ENCODE results near the gene KLHDC3. TPM values are rescaled to one million over a fixed set of nuclear protein-coding genes. Genes with fewer than 3 reads are reported as not detected.

Gene KLHDC3
- total RNA-seq, 4 donors from 2014 or later: 49.3 to 86.1 (median 63.1) TPM

GRCh38 chr6:43043310-43043709, 29.3 kb downstream of the KLHDC3 start:
- H3K27me3 ChIP-seq: no peaks in the 10 kb centered on the region
- DNase-seq (ENCODE audit: low spot score in 2 of 2): no peak
- WGBS: 94% methylated on average over 9 of the region's 9 CpGs
- no peaks in the 10 kb centered on the region for H3K4me1 ChIP-seq
- no peak overlapping the region for H3K27ac ChIP-seq
- H3K36me3 ChIP-seq: peaks cover 83% of the 10 kb centered on the region
- no peaks in the 10 kb centered on the region for H3K9me3 ChIP-seq
- no peak overlapping the region for H3K4me3 ChIP-seq
- TF ChIP-seq CTCF (IDR thresholded peaks at IDR 0.05) (no peak), EP300 (IDR thresholded peaks at IDR 0.05) (no peak), POLR2AphosphoS5 (IDR thresholded peaks at IDR 0.05) (no peak), POLR2A (IDR thresholded peaks at IDR 0.05) (no peak)

GRCh38 chr6:43045371-43045930, 31.4 kb downstream of the KLHDC3 start:
- no peaks in the 10 kb centered on the region for H3K9me3 ChIP-seq
- no peaks in the 10 kb centered on the region for H3K4me1 ChIP-seq
- H3K36me3 ChIP-seq: peaks cover 82% of the 10 kb centered on the region
- no peak overlapping the region for H3K27ac ChIP-seq
- TF ChIP-seq POLR2AphosphoS5 (IDR thresholded peaks at IDR 0.05): no peak
- no peak for TF ChIP-seq EP300 (IDR thresholded peaks at IDR 0.05)
- TF ChIP-seq POLR2A (IDR thresholded peaks at IDR 0.05): no peak
- TF ChIP-seq CTCF (IDR thresholded peaks at IDR 0.05): no peak
- DNase-seq (ENCODE audit: low spot score in 2 of 2): no peak
- H3K27me3 ChIP-seq: no peaks in the 10 kb centered on the region
- WGBS: 98% methylated on average over 7 of the region's 11 CpGs
- H3K4me3 ChIP-seq: no peak overlapping the region

- no peak for DNase-seq (ENCODE audit: low spot score in 2 of 2)
- Histone ChIP-seq H3K36me3 (peaks cover 70% of the 10 kb centered on the region), H3K27me3 (no peaks in the 10 kb centered on the region), H3K4me3 (no peak overlapping the region), H3K9me3 (no peaks in the 10 kb centered on the region), H3K27ac (no peak overlapping the region), H3K4me1 (peaks cover 12% of the 10 kb centered on the region)
- no peak for TF ChIP-seq EP300 (IDR thresholded peaks at IDR 0.05)
- no peak for TF ChIP-seq CTCF (IDR thresholded peaks at IDR 0.05)
- TF ChIP-seq POLR2AphosphoS5 (IDR thresholded peaks at IDR 0.05): no peak
- TF ChIP-seq POLR2A (IDR thresholded peaks at IDR 0.05): no peak
- 87% methylated on average over 6 of the region's 7 CpGs for WGBS
Observed at GRCh38 chr6:43047998-43048397, 33.9 kb downstream of the KLHDC3 start.

- H3K36me3 ChIP-seq: peaks cover 47% of the 10 kb centered on the region
- no peaks in the 10 kb centered on the region for H3K9me3 ChIP-seq
- 90% methylated on average over 17 of the region's 17 CpGs for WGBS
Observed at GRCh38 chr6:43050981-43051380, 36.9 kb downstream of the KLHDC3 start.

More at GRCh38 chr6:43050981-43051380, 36.9 kb downstream of the KLHDC3 start:
- Histone ChIP-seq H3K4me3 (no peak overlapping the region), H3K27me3 (no peaks in the 10 kb centered on the region), H3K4me1 (peaks cover 19% of the 10 kb centered on the region), H3K27ac (no peak overlapping the region)
- TF ChIP-seq EP300 (IDR thresholded peaks at IDR 0.05) (no peak), POLR2A (IDR thresholded peaks at IDR 0.05) (no peak), POLR2AphosphoS5 (IDR thresholded peaks at IDR 0.05) (no peak), CTCF (IDR thresholded peaks at IDR 0.05) (no peak)
- no peak for DNase-seq (ENCODE audit: low spot score in 2 of 2)

Data from suprapubic skin (tissue), 4 donors.